BJ (cell line): ENCODE data around the gene MT1B. TPM values are rescaled to one million over a fixed set of nuclear protein-coding genes. Genes with fewer than 3 reads are reported as not detected.
A peak's percentile ranks its signal among the peaks of the same experiment; 100 is the strongest.

Experiments
- CTCF ChIA-PET: fragments of 350-600 bp; formaldehyde crosslinking; extraction: SDS; loops from one replicate; lab custom pipeline; 2021; ENCODE audit warnings: antibody characterized with exemption, inconsistent platforms; lab: Yijun Ruan, JAX
- POLR2A ChIA-PET: fragments of 300-600 bp; sonication (Branson Sonifier 250); formaldehyde crosslinking; extraction: SDS; loops from one replicate; lab custom pipeline; 2021; ENCODE audit warnings: antibody characterized with exemption; lab: Charles Lee
- DNase-seq: peaks from one replicate; pipeline ENCODE4 v3.0.0-alpha.2; 2011; ENCODE audit warnings: low read depth
- H3K27me3 ChIP-seq: 2 replicates; pipeline ENCODE4 v1.6.0; 2011; ENCODE audit warnings: low read length; ENCODE audit not compliant: control insufficient read depth, insufficient read depth
- H3K36me3 ChIP-seq: 2 replicates; pipeline ENCODE4 v1.5.1; 2011; ENCODE audit warnings: low read length; ENCODE audit not compliant: control insufficient read depth, insufficient read depth
- H3K4me3 ChIP-seq: 2 replicates; pipeline ENCODE4 v1.5.1; 2011; ENCODE audit warnings: low read depth, mild to moderate bottlenecking, control low read depth, low read length
- polyA plus RNA-seq: library from polyadenylated mRNA; depleted of rRNA; stranded (reverse); fragments of >200 nt; gene quantifications from 2 replicates; pipeline ENCODE4 v1.2.3, GENCODE V29; 2011
- TF ChIP-seq, protein P1 (sequence below): IDR thresholded peaks from 2 replicates; pipeline ENCODE4 v1.5.1; 2011; ENCODE audit warnings: low read depth, mild to moderate bottlenecking, control low read depth, inconsistent platforms, low read length, moderate library complexity; ENCODE audit not compliant: insufficient read depth

The MT1B gene
- polyA plus RNA-seq, 1 experiment: not detected

DNA sequence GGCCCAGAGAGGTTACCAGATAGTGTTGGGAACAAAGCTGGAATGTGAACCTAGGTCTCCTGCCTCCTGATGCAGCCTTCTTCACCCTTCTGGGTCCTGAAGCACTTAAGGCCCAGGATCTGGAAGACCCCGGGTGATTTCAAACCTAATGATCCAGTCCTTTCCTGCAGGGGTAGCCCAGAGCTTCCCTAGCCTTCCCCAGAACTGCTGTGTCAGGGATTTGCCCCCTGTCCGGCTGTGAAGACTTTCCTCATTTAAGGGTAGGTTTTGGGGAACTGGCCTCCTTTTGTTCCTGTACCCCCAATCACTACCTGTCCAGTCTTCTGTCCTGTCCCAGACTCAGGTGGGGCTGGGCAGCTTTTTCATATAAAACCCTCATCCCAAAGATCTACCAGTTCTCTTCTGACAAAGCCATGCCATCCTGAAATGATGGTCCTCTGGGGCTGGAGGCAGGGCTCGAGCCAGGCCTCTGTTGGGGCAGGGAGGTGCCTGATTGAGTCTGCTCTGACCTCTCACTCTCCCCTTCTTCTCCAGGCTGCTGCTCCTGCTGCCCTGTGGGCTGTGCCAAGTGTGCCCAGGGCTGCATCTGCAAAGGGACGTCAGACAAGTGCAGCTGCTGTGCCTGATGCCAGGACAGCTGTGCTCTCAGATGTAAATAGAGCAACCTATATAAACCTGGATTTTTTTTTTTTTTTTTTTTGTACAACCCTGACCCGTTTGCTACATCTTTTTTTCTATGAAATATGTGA is 31.9 kb downstream of the MT1B start:
- POLR2A ChIA-PET: no interaction called here
- CTCF ChIA-PET: interaction anchor here (1.1 to 3.8 kb wide), 5 partner anchors 10 to 106 kb away, joined by 3 to 12 read pairs (median 5); no protein-coding TSS in a partner anchor
- no peak overlapping the region for H3K4me3 ChIP-seq

GRCh38 chr16:56684256-56684925 is 32.7 kb downstream of the MT1B start:
- Histone ChIP-seq H3K4me3 (no peak overlapping the region), H3K27me3 (no peaks in the 10 kb centered on the region), H3K36me3 (no peaks in the 10 kb centered on the region)
- CTCF ChIA-PET: interaction anchor here (1.3 to 3.8 kb wide), 5 partner anchors 11 to 84 kb away, joined by 3 to 12 read pairs (median 6); no protein-coding TSS in a partner anchor
- POLR2A ChIA-PET: no interaction called here
- DNase-seq: no peak
- TF ChIP-seq, protein P1, sequence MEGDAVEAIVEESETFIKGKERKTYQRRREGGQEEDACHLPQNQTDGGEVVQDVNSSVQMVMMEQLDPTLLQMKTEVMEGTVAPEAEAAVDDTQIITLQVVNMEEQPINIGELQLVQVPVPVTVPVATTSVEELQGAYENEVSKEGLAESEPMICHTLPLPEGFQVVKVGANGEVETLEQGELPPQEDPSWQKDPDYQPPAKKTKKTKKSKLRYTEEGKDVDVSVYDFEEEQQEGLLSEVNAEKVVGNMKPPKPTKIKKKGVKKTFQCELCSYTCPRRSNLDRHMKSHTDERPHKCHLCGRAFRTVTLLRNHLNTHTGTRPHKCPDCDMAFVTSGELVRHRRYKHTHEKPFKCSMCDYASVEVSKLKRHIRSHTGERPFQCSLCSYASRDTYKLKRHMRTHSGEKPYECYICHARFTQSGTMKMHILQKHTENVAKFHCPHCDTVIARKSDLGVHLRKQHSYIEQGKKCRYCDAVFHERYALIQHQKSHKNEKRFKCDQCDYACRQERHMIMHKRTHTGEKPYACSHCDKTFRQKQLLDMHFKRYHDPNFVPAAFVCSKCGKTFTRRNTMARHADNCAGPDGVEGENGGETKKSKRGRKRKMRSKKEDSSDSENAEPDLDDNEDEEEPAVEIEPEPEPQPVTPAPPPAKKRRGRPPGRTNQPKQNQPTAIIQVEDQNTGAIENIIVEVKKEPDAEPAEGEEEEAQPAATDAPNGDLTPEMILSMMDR: no peak

More for the DNA sequence above, 31.9 kb downstream of the MT1B start:
- TF ChIP-seq, protein P1: 0 out of 2 replicates have a peak, but pooled peaks have one; percentile 11
- DNase-seq: no peak
- no peaks in the 10 kb centered on the region for H3K36me3 ChIP-seq
- H3K27me3 ChIP-seq: no peaks in the 10 kb centered on the region

DNA sequence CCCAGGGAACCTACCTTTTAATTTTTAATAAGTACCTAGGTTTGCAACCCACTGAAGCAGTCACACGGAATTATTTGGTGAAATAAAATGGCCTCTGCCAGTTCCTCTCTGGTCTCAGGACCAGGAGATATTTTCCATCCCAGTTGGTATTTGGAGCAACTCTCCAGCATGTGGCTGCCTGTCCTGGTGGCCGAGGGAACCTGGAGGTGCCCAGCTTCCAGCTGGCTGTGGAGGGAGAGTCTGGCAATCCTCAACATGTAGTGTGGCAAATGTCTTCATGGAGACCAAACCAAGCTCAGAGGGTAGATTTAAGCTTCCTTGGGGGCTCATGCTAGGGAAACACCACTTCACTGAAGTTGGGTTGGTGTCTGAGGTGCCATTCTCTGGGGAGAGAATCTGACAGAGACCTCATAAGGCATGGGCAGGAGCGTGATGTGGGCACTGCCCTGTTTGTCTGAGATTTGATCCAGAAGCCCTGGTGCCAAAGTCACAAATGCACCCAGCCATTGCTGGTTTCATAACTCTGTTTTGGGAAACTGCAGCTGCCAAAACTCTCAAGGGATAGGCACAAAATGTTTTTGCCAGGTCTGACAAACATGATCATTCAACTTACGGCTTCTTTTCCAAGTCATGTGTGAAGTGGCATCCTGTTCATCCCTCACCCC is 33.4 kb downstream of the MT1B start:
- no peaks in the 10 kb centered on the region for H3K36me3 ChIP-seq
- H3K4me3 ChIP-seq: no peak overlapping the region
- no peaks in the 10 kb centered on the region for H3K27me3 ChIP-seq
- CTCF ChIA-PET: interaction anchor here (1.3 to 3.8 kb wide), 4 partner anchors 12 to 84 kb away, joined by 3 to 12 read pairs (median 5); no protein-coding TSS in a partner anchor
- TF ChIP-seq, protein P1: no peak
- no peak for DNase-seq
- POLR2A ChIA-PET: no interaction called here

GRCh38 chr16:56686758-56687157 is 35.1 kb downstream of the MT1B start:
- CTCF ChIA-PET: interaction anchor here (0.6 to 1.5 kb wide), 2 partner anchors 12 to 81 kb away, joined by 3 to 4 read pairs; no protein-coding TSS in a partner anchor
- H3K4me3 ChIP-seq: no peak overlapping the region

More at GRCh38 chr16:56686758-56687157, 35.1 kb downstream of the MT1B start:
- no peaks in the 10 kb centered on the region for H3K36me3 ChIP-seq
- no peaks in the 10 kb centered on the region for H3K27me3 ChIP-seq
- TF ChIP-seq, protein P1: no peak
- POLR2A ChIA-PET: no interaction called here
- no peak for DNase-seq
